Gastrocnemius medialis (tissue), 4 donors: ENCODE measurements around the gene DSCAML1. TPM values are rescaled to one million over a fixed set of nuclear protein-coding genes. Genes with fewer than 3 reads are reported as not detected.

ENCODE experiments used
- ATAC-seq, 2 donors: fragments of 150-250 bp; one replicate each; pipeline ENCODE4 v1.9.1; 2016
- DNase-seq, 2 donors: peaks; one replicate each; pipeline ENCODE4 v3.0.0-alpha.2; 2019
- H3K27ac ChIP-seq, 4 donors: fragments of 200-600 bp; sonication (generic); 1 replicate in 1 of 4; 2 replicates in 3 of 4; pipeline ENCODE4 v1.5.1; 2016 to 2018; ENCODE audit warnings: mild to moderate bottlenecking in 2 of 4, moderate library complexity in 1 of 4
- H3K27me3 ChIP-seq, 3 donors: fragments of 200-600 bp; sonication (generic) in 2 of 3; 1 replicate in 1 of 3; 2 replicates in 2 of 3; pipeline versions ENCODE4 v1.5.1 to v1.6.0; 2016 to 2019; ENCODE audit warnings: mild to moderate bottlenecking in 1 of 3, moderate library complexity in 1 of 3
- H3K36me3 ChIP-seq, 2 donors: fragments of 200-600 bp; sonication (generic) in 1 of 2; one replicate each; pipeline ENCODE4 v1.5.1; 2017 to 2018
- H3K4me1 ChIP-seq, 2 donors: fragments of 200-600 bp; sonication (generic) in 1 of 2; one replicate each; pipeline ENCODE4 v1.5.1; 2016 to 2017; ENCODE audit warnings: mild to moderate bottlenecking in 2 of 2
- H3K4me3 ChIP-seq, 4 donors: fragments of 200-600 bp; sonication (generic) in 3 of 4; 1 replicate in 1 of 4; 2 replicates in 3 of 4; pipeline ENCODE4 v1.5.1; 2016 to 2019; ENCODE audit warnings: mild to moderate bottlenecking in 2 of 4
- H3K9me3 ChIP-seq, 3 donors: fragments of 200-600 bp; sonication (generic) in 2 of 3; 1 replicate in 1 of 3; 2 replicates in 2 of 3; pipeline ENCODE4 v1.5.1; 2016 to 2019
- CTCF ChIP-seq, 5 experiments: fragments of 450-650 bp in 3 of 5; fragments of 200-600 bp in 2 of 5; sonication (generic) in 2 of 5; IDR thresholded peaks in 4 of 5; conservative IDR thresholded peaks in 1 of 5; 1 replicate in 4 of 5; 2 replicates in 1 of 5; pipeline ENCODE4 v1.5.1; 2016 to 2019; ENCODE audit warnings: antibody characterized with exemption in 5 of 5, mild to moderate bottlenecking in 3 of 5, moderate library complexity in 3 of 5
- POLR2A ChIP-seq, 2 donors: fragments of 450-650 bp; IDR thresholded peaks; one replicate each; pipeline ENCODE4 v1.6.1; 2017; ENCODE audit warnings: antibody characterized with exemption in 2 of 2, mild to moderate bottlenecking in 2 of 2, moderate library complexity in 2 of 2
- in situ Hi-C, 4 donors: fragments of 200-750 bp; cut with MboI; loops; one replicate each; pipeline versions ENCODE4 v1.15.0 to v1.8.0; 2017; ENCODE audit warnings: low sequenced_read_pairs in 4 of 4
- intact Hi-C: fragments of 100-400 bp; cut with DNase I; formaldehyde crosslinking; loops from one replicate; pipeline ENCODE4 v1.15.1; 2023; ENCODE audit warnings: low total_unique reads
- total RNA-seq, 4 donors: library from RNA; depleted of rRNA; stranded (reverse); fragments of >200 nt; gene quantifications; one replicate each; pipeline versions ENCODE4 v1.1.0 to v1.2.3, GENCODE V29; 2016

The DSCAML1 gene
- total RNA-seq, 4 donors from 2014 or later: 0.05 to 0.15 (median 0.07) TPM

- H3K4me1 ChIP-seq: no peaks in the 10 kb centered on the region
- peaks cover 0 to 56% of the 10 kb centered on the region in 2 donors for H3K36me3 ChIP-seq
- no peak overlapping the region for H3K27ac ChIP-seq
- TF ChIP-seq CTCF (IDR thresholded peaks at IDR 0.05 in 4 of 5, conservative IDR thresholded peaks at IDR 0.05 in 1 of 5) (no peak), POLR2A (IDR thresholded peaks at IDR 0.05) (no peak)
- no peak for DNase-seq
- H3K4me3 ChIP-seq: no peak overlapping the region
- no peaks in the 10 kb centered on the region for H3K9me3 ChIP-seq
- H3K27me3 ChIP-seq: no peaks in the 10 kb centered on the region
- no peak for ATAC-seq
- in situ Hi-C loops: no loop called here
- intact Hi-C loops: no loop called here
Measured at GRCh38 chr11:117396970-117397369, 400.0 kb downstream of the DSCAML1 start.

- ATAC-seq (no peak), DNase-seq (no peak)
- H3K27me3 ChIP-seq: no peaks in the 10 kb centered on the region
- no peak overlapping the region for H3K4me3 ChIP-seq
- TF ChIP-seq CTCF (IDR thresholded peaks at IDR 0.05 in 4 of 5, conservative IDR thresholded peaks at IDR 0.05 in 1 of 5) (no peak), POLR2A (IDR thresholded peaks at IDR 0.05) (no peak)
- H3K4me1 ChIP-seq: no peaks in the 10 kb centered on the region
- H3K36me3 ChIP-seq: peaks cover 0 to 68% of the 10 kb centered on the region in 2 donors
- H3K27ac ChIP-seq: no peak overlapping the region
- in situ Hi-C loops: no loop called here
- no peaks in the 10 kb centered on the region for H3K9me3 ChIP-seq
- intact Hi-C loops: no loop called here
Measured at GRCh38 chr11:117395476-117395875, 401.5 kb downstream of the DSCAML1 start.

DNA sequence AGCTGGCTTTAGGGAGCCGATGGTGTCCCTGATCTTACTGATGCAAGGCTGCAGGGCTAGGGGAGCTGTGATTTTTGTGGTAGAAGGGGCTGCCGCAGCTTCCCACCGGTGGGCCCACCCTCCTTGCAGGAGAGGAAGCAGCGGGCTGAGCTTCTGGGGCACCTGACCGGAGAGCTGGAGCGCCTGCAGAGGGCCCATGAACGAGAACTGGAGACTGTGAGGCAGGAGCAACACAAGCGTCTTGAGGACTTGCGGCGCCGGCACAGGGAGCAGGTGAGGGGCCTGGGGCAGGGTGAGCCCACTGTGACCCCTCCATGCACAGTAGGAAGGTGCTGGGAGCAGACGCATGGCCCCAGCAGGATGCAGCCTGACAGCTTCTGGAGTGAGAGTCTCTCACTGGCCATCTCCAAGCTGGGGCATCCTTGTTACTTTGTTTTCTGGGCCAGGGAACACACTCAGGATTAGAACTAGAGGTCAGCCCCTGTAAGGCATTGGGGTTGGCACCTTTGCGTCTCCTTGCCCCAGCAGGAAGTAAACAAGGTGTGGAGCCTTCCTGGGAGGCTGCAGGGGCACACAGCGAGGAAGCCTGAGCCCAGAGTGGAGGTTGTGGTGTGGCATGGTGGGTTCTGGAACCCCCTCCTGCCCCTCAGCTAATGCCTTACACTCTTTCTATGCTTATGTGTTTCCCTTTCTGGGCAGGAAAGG, 402.6 kb downstream of the DSCAML1 start:
- H3K27ac ChIP-seq: no peak overlapping the region
- no peaks in the 10 kb centered on the region for H3K27me3 ChIP-seq
- TF ChIP-seq POLR2A (IDR thresholded peaks at IDR 0.05): no peak
- TF ChIP-seq CTCF (IDR thresholded peaks at IDR 0.05 in 4 of 5, conservative IDR thresholded peaks at IDR 0.05 in 1 of 5): no peak
- ATAC-seq (no peak), DNase-seq (no peak)
- H3K36me3 ChIP-seq: peaks cover 0 to 68% of the 10 kb centered on the region in 2 donors
- H3K4me1 ChIP-seq: no peaks in the 10 kb centered on the region
- H3K4me3 ChIP-seq: no peak overlapping the region
- in situ Hi-C loops: no loop called here
- intact Hi-C loops: no loop called here
- no peaks in the 10 kb centered on the region for H3K9me3 ChIP-seq

- Histone ChIP-seq H3K4me3 (no peak overlapping the region), H3K27me3 (no peaks in the 10 kb centered on the region), H3K4me1 (no peaks in the 10 kb centered on the region), H3K9me3 (no peaks in the 10 kb centered on the region), H3K27ac (no peak overlapping the region), H3K36me3 (peaks cover 0 to 60% of the 10 kb centered on the region in 2 donors)
- ATAC-seq (no peak), DNase-seq (no peak)
- intact Hi-C loops: no loop called here
- TF ChIP-seq CTCF (IDR thresholded peaks at IDR 0.05 in 4 of 5, conservative IDR thresholded peaks at IDR 0.05 in 1 of 5): no peak
- TF ChIP-seq POLR2A (IDR thresholded peaks at IDR 0.05): no peak
- in situ Hi-C loops: no loop called here
Measured at GRCh38 chr11:117392979-117393378, 404.0 kb downstream of the DSCAML1 start.
